Heart left ventricle (tissue), 13 donors: ENCODE results near the gene VPS50.

Source experiments
- POLR2A ChIP-seq, 2 donors: fragments of 450-650 bp; IDR thresholded peaks; one replicate each; pipeline ENCODE4 v1.6.1; 2017; ENCODE audit warnings: antibody characterized with exemption in 2 of 2, mild to moderate bottlenecking in 2 of 2, moderate library complexity in 2 of 2
- TF ChIP-seq, protein P1 (sequence below), 12 donors: fragments of 200-600 bp; sonication (generic) in 4 of 12; IDR thresholded peaks; one replicate each; pipeline versions ENCODE4 v1.5.0 to v1.8.0; 2018 to 2022; ENCODE audit warnings: antibody characterized with exemption in 12 of 12, mild to moderate bottlenecking in 5 of 12
- donor health status: ischemic (EF 13 %, LVEDD 7.1; RV severe dilation, severe dysfunction).
- donor health status: DM: no; HTN: yes; CAD: no.
- donor health status: DM: no; HTN: no; CAD: no.
- donor health status: ischemic (EF 25% LVEDD 6.9; RV normal size, moderate dysfunction).
- donor health status: ischemic (EF 25% LVEDD 5.7; RV mildly dilated, moderate dysfunction).
- donor health status: ischemic (EF 35%, LVEDD 5.7; RV mildly dilated, moderate dysfunction).
- donor health status: nonischemic (EF 11% LVEDD 7.7; RV severe dilation, severe dysfunction).
- donor health status: DM: yes; HTN: yes; CAD: no.
- donor health status: PGD.
- donor health status: ischemic (EF 29% LVEDD 5.4; RV normal size, mild dysfunction).
- donor health status: nonischemic (EF 23%, LVEDD 6.1; RV moderate dilation, normal function).

DNA sequence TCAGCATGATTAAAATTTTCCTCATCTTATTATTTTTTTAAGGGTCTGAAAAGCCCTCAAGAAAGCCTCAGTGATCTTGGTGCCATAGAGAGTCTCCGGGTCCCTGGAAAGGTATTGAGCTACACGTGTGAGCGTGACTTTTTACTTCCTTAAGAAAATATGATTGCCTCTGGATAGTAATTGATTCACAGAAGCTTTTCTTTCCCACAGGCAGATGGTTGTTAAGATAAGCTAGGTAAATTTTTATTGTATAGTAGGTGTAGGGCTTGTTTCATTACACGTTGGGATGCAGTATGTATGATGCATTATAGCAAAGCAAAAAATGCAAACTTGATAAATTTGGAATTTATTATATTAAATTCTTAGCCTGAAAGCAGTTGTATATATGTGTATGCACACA lies 7.7 kb downstream of the VPS50 start:
- TF ChIP-seq, protein P1, sequence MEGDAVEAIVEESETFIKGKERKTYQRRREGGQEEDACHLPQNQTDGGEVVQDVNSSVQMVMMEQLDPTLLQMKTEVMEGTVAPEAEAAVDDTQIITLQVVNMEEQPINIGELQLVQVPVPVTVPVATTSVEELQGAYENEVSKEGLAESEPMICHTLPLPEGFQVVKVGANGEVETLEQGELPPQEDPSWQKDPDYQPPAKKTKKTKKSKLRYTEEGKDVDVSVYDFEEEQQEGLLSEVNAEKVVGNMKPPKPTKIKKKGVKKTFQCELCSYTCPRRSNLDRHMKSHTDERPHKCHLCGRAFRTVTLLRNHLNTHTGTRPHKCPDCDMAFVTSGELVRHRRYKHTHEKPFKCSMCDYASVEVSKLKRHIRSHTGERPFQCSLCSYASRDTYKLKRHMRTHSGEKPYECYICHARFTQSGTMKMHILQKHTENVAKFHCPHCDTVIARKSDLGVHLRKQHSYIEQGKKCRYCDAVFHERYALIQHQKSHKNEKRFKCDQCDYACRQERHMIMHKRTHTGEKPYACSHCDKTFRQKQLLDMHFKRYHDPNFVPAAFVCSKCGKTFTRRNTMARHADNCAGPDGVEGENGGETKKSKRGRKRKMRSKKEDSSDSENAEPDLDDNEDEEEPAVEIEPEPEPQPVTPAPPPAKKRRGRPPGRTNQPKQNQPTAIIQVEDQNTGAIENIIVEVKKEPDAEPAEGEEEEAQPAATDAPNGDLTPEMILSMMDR (IDR thresholded peaks at IDR 0.05): no peak
- TF ChIP-seq POLR2A (IDR thresholded peaks at IDR 0.05): no peak
